ENCODE measurements around the gene SMC6.

GRCh38 chr2:17689010-17689409 lies 64.6 kb downstream of the SMC6 start:
- TF ChIP-seq EZH2 (IDR thresholded peaks at IDR 0.05; ENCODE audit: borderline replicate concordance, low read depth, low read length, severe bottlenecking) (no peak), CTCF (IDR thresholded peaks at IDR 0.05; ENCODE audit: borderline replicate concordance, extremely low read depth, low read length, poor library complexity, severe bottlenecking) (no peak)
